ENCODE measurements around the gene TFAP2D.

The TFAP2D gene

GRCh38 chr6:50721978-50722377, 8.7 kb downstream of the TFAP2D start:
- DNase-seq, result no peak

GRCh38 chr6:50722829-50723554, 9.7 kb downstream of the TFAP2D start:
- peak; percentile 64 for DNase-seq

- DNase-seq, result peak; percentile 65
These were observed 11.2 kb downstream of the TFAP2D start for GRCh38 chr6:50724381-50725124.

- DNase-seq, result no peak
These were observed 21.2 kb downstream of the TFAP2D start for GRCh38 chr6:50734488-50734887.

- DNase-seq, result no peak
These were observed 28.8 kb downstream of the TFAP2D start for GRCh38 chr6:50742161-50742560.

GRCh38 chr6:50744976-50745375, 31.6 kb downstream of the TFAP2D start:
- DNase-seq, result no peak

- DNase-seq, result no peak
These were observed 49.5 kb downstream of the TFAP2D start for GRCh38 chr6:50762798-50763197.

- DNase-seq, result no peak
These were observed 65.4 kb downstream of the TFAP2D start for GRCh38 chr6:50778696-50779095.

- no peak for DNase-seq
These were observed 67.1 kb downstream of the TFAP2D start for GRCh38 chr6:50780382-50780781.

GRCh38 chr6:50785921-50786320, 72.6 kb downstream of the TFAP2D start:
- no peak for DNase-seq

- DNase-seq, result peak; percentile 50
These were observed 78.7 kb downstream of the TFAP2D start for GRCh38 chr6:50791900-50792508.

- no peak for DNase-seq
These were observed 79.4 kb downstream of the TFAP2D start for GRCh38 chr6:50792771-50793170.

- DNase-seq, result no peak
These were observed 82.2 kb downstream of the TFAP2D start for GRCh38 chr6:50795574-50795973.

- no peak for DNase-seq
These were observed 91.0 kb downstream of the TFAP2D start for GRCh38 chr6:50804283-50804682.

GRCh38 chr6:50807035-50807434, 93.7 kb downstream of the TFAP2D start:
- no peak for DNase-seq

GRCh38 chr6:50815436-50816114, 102.2 kb downstream of the TFAP2D start:
- DNase-seq, result no peak

GRCh38 chr6:50816115-50816675, 102.9 kb downstream of the TFAP2D start:
- DNase-seq, result peak; percentile 74

- DNase-seq, result peak; percentile 66
These were observed 103.8 kb downstream of the TFAP2D start for GRCh38 chr6:50816947-50817645.

GRCh38 chr6:50817646-50817950, 104.3 kb downstream of the TFAP2D start:
- no peak for DNase-seq

GRCh38 chr6:50818020-50818419, 104.7 kb downstream of the TFAP2D start:
- DNase-seq, result peak; percentile 41

GRCh38 chr6:50818673-50819072, 105.3 kb downstream of the TFAP2D start, which contains the start of gene TFAP2B:
TSS of gene TFAP2B (plus strand) at chr6:50818871. CDS start at chr6:50818892, 21 bp downstream.
- DNase-seq, result peak; percentile 75

- peak; percentile 71 for DNase-seq
These were observed 106.2 kb downstream of the TFAP2D start for GRCh38 chr6:50819466-50819903.

All from retina (tissue), 1 donor.